Measurements from ENCODE around the gene ZNRF2. TPM values are rescaled to one million over a fixed set of nuclear protein-coding genes. Genes with fewer than 3 reads are reported as not detected.

The ZNRF2 gene
- total RNA-seq, 1 donor from 2014 or later: 31.7 TPM

DNA sequence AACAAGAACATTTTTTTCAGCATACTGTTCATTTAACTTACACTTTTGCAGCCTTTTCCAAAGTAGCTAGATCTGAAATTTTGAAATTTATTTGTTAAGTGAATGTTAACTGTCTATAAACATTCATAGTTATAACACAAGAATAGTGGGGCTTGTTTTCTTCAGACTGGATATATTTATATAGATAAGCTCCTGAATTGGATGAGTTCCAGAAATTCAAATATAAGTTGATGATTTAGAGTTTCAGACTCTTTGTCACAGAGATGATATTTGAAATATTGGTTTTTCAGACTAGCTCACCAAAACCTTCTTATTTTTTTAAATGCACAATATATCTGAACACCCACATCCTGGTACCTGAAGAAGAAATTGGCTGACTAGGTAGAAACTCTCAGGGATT lies 44.0 kb downstream of the ZNRF2 start:
- TF ChIP-seq, protein P1, sequence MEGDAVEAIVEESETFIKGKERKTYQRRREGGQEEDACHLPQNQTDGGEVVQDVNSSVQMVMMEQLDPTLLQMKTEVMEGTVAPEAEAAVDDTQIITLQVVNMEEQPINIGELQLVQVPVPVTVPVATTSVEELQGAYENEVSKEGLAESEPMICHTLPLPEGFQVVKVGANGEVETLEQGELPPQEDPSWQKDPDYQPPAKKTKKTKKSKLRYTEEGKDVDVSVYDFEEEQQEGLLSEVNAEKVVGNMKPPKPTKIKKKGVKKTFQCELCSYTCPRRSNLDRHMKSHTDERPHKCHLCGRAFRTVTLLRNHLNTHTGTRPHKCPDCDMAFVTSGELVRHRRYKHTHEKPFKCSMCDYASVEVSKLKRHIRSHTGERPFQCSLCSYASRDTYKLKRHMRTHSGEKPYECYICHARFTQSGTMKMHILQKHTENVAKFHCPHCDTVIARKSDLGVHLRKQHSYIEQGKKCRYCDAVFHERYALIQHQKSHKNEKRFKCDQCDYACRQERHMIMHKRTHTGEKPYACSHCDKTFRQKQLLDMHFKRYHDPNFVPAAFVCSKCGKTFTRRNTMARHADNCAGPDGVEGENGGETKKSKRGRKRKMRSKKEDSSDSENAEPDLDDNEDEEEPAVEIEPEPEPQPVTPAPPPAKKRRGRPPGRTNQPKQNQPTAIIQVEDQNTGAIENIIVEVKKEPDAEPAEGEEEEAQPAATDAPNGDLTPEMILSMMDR (IDR thresholded peaks at IDR 0.05): no peak
- H3K4me3 ChIP-seq: no peak overlapping the region

DNA sequence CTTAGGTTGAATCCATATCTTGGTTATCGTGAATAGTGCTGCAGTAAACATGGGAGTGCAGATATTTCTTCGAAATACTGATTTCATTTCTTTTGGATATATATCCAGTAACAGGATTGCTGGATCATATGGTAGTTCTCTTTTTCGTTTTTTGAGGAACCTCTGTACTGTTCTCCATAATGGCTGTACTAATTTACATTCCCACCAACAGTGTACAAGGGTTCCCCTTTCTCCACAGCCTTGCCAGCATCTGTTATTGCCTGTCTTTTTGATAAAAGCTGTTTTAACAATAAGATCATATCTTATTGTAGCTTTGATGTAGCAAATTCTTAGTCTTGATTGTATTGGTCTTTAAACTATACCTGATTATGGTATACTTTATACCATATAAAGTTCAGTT lies 45.3 kb downstream of the ZNRF2 start:
- Histone ChIP-seq H3K27ac (no peak overlapping the region), H3K27me3 (no peaks in the 10 kb centered on the region), H3K9me3 (no peaks in the 10 kb centered on the region), H3K36me3 (no peaks in the 10 kb centered on the region), H3K4me1 (no peaks in the 10 kb centered on the region), H3K4me3 (no peak overlapping the region)
- DNase-seq (ENCODE audit: low spot score in 2 of 2): no peak
- intact Hi-C loops (cut with DNase I): no loop called here
- TF ChIP-seq, protein P1 (IDR thresholded peaks at IDR 0.05): no peak

More for the DNA sequence above, 44.0 kb downstream of the ZNRF2 start:
- Histone ChIP-seq H3K36me3 (no peaks in the 10 kb centered on the region), H3K27me3 (no peaks in the 10 kb centered on the region), H3K9me3 (no peaks in the 10 kb centered on the region), H3K4me1 (no peaks in the 10 kb centered on the region), H3K27ac (no peak overlapping the region)
- intact Hi-C loops (cut with DNase I): no loop called here
- DNase-seq (ENCODE audit: low spot score in 2 of 2): no peak

DNA sequence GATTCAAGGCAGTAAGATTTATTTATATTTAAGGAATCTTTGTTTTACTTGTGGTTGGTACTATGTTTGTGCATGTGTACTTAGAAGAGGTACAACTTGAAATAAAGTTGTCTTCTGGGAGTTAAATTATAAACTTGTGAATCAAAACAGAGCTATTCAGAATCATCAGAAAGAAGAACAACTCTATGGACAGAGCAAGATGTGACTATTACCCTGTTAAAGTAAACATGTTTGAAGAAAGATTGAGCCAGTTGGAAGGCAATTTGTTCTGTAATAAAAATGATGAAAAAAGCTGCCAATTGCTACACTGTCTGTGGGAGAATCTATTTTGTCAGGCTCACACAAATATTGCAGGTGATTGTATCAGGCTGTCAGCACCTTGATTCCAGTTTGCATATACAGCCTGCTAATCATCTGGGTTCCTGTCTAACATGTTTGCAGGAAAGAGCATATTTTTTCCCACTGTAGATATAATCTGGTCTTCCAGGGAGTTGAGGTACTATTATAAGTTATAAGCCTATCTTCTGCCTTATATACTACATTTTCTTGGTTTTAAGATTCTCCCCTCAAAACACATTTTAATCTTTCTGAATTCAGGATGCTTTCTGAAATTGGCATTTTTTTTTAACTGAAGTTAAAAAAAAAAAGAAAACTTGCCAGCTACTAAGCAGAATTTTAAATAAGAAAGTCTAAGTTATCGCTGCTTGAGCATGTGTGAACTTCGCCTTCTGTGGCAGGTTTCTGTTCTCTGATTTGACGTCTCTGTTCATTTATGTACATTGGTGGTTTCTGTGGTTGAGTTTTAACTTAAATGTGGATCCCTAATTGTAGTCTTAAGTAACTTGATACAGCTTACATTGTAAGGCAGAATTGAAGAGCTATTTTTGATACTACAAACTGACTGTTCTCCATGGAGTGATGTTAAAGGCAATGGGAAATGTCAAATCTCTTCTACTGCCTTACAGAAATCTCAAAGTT lies 46.0 kb downstream of the ZNRF2 start:
- intact Hi-C loops (cut with DNase I): no loop called here
- TF ChIP-seq, protein P1 (IDR thresholded peaks at IDR 0.05): no peak
- DNase-seq (ENCODE audit: low spot score in 2 of 2): no peak
- no peak overlapping the region for H3K4me3 ChIP-seq
- H3K36me3 ChIP-seq: no peaks in the 10 kb centered on the region
- H3K9me3 ChIP-seq: no peaks in the 10 kb centered on the region
- no peaks in the 10 kb centered on the region for H3K27me3 ChIP-seq
- H3K27ac ChIP-seq: no peak overlapping the region
- no peaks in the 10 kb centered on the region for H3K4me1 ChIP-seq

DNA sequence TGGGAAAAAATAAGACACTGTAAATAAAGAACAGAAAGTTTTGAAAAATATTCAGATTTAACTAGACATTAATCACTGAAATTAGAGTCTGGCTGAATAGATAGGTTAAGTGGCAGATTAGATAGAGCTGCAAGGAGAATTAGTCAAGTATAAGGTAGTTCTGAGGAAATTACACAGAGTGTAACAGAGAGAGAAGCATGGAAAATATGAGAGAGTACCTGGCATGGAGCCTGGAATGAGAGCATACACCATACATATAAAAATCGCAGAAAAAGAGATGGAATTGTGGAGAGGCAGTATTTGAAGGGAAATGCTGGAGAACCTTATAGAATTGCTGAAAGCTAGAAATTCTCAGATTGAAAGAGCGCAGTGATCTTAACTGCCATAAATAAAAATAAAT lies 46.9 kb downstream of the ZNRF2 start:
- H3K27ac ChIP-seq: no peak overlapping the region
- intact Hi-C loops (cut with DNase I): no loop called here
- TF ChIP-seq, protein P1 (IDR thresholded peaks at IDR 0.05): no peak
- H3K27me3 ChIP-seq: no peaks in the 10 kb centered on the region
- H3K4me3 ChIP-seq: no peak overlapping the region
- H3K36me3 ChIP-seq: no peaks in the 10 kb centered on the region
- no peaks in the 10 kb centered on the region for H3K9me3 ChIP-seq
- H3K4me1 ChIP-seq: no peaks in the 10 kb centered on the region
- DNase-seq (ENCODE audit: low spot score in 2 of 2): no peak

DNA sequence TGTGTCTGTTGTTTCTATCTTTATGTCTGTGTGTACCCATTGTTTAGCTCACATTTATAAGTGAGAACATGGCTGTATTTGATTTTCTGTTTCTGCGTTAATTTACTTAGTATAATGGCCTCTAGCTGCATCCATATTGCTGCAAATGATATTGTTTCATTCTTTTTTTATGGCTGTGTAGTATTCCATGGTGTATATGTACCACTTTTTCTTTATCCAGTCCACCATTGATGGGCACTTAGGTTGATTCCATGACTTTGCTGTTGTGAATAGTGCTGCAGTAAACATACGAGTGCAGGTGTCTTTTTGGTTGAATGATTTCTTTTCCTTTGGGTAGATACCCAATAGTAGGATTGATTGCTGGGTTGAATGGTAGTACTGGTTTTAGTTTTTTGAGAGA lies 48.2 kb downstream of the ZNRF2 start:
- Histone ChIP-seq H3K4me1 (no peaks in the 10 kb centered on the region), H3K36me3 (no peaks in the 10 kb centered on the region), H3K27ac (no peak overlapping the region), H3K4me3 (no peak overlapping the region), H3K9me3 (no peaks in the 10 kb centered on the region), H3K27me3 (no peaks in the 10 kb centered on the region)
- DNase-seq (ENCODE audit: low spot score in 2 of 2): no peak
- intact Hi-C loops (cut with DNase I): no loop called here
- TF ChIP-seq, protein P1 (IDR thresholded peaks at IDR 0.05): no peak
